ENCODE results near the gene B3GNT8.
A peak's percentile ranks its signal among the peaks of the same experiment; 100 is the strongest.

Gene B3GNT8

DNA sequence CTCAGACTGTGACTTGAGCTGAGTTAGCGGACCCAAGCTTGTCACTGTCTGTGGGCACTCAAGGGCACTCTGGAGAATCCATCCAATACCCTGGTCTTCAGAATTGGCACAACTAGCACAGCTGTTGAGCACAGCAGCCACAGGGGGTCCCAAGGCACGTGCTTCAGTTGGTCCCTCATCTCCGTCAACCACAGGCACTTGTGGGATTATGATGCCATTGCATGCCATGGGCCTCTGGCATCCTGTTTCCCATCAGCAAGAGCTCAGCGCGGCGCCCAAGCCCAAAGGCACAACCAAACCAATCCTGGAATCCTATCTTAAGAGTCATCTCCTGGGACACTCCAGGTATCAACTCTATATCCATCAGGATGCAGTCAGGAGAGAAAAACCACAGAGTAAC is 3.7 kb upstream of the B3GNT8 start:
- H3K9me3 ChIP-seq (ENCODE audit: control insufficient read depth, low read length): no peaks in the 10 kb centered on the region
- H3K18ac ChIP-seq (ENCODE audit: low read depth in 1 of 2, low read length in 2 of 2): no peak overlapping the region
- DNase-seq: no peak
- WGBS: 98% methylated on average over 5 of the region's 6 CpGs
- H3K14ac ChIP-seq (ENCODE audit: low read length in 2 of 2): no peak overlapping the region
- H2BK5ac ChIP-seq (ENCODE audit: low read depth, low read length, poor library complexity, severe bottlenecking): no peak overlapping the region
- H4K91ac ChIP-seq (ENCODE audit: low read length): no peak overlapping the region
- no peak overlapping the region for H3K27ac ChIP-seq (ENCODE audit: low read length, poor library complexity, severe bottlenecking)
- no peak overlapping the region for H2BK120ac ChIP-seq (ENCODE audit: low read depth, low read length)
- no peaks in the 10 kb centered on the region for H3K27me3 ChIP-seq (ENCODE audit: control insufficient read depth in 1 of 2, insufficient read depth in 1 of 2, low read length in 2 of 2)
- no peak overlapping the region for H3K4me3 ChIP-seq (ENCODE audit: insufficient read depth in 1 of 2, low read depth in 1 of 2, low read length in 2 of 2)
- H3K4ac ChIP-seq (ENCODE audit: low read depth in 1 of 2, low read length in 2 of 2): no peak overlapping the region
- no peak overlapping the region for H3K9ac ChIP-seq (ENCODE audit: low read length)
- H2AK5ac ChIP-seq (ENCODE audit: low read length, severe bottlenecking): no peak overlapping the region
- peaks cover 28 to 44% of the 10 kb centered on the region in 2 experiments for H3K36me3 ChIP-seq (ENCODE audit: control insufficient read depth in 1 of 2, insufficient read depth in 2 of 2, low read depth in 1 of 2, low read length in 2 of 2)
- H3K4me1 ChIP-seq (ENCODE audit: control insufficient read depth, insufficient read depth, low read depth, low read length): peaks cover 34% of the 10 kb centered on the region
- no peak overlapping the region for H4K8ac ChIP-seq (ENCODE audit: low read length)
- no peak overlapping the region for H2AFZ ChIP-seq (ENCODE audit: low read depth, low read length)
- peaks cover 10% of the 10 kb centered on the region for H3K79me1 ChIP-seq (replicated peaks; ENCODE audit: low read length, poor library complexity, severe bottlenecking)
- H2BK12ac ChIP-seq (ENCODE audit: low read length in 2 of 2): no peak overlapping the region
- H3K23ac ChIP-seq (ENCODE audit: low read length in 2 of 2): no peak overlapping the region
- H3K4me2 ChIP-seq (ENCODE audit: low read length, poor library complexity, severe bottlenecking): no peak overlapping the region
- no peak overlapping the region for H2BK15ac ChIP-seq (ENCODE audit: low read depth, poor library complexity, severe bottlenecking)

DNA sequence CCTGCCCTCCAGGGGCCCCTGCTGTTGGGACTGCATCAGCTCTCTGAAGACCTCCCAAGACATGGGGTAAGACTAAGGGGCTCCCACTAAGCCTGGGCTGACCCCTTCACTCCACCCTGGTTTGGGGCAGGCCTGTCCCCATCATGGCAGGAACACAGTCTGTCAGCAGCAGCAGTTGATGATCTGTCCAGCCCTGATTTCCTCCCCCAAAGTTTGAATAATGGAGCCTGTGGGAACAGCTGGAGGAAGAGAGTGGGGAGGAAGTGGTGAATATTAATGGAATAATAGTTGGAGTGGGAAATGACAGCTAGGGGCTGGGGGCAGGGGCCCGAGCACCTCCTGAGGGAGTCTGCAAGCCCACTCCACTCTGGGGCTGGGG is 1.3 kb upstream of the B3GNT8 start:
- peak overlapping the region; percentile 73 for H2AK5ac ChIP-seq (ENCODE audit: low read length, severe bottlenecking)
- H2BK120ac ChIP-seq (ENCODE audit: low read depth, low read length): peak overlapping the region; percentile 30
- H4K91ac ChIP-seq (ENCODE audit: low read length): no peak overlapping the region
- peak overlapping the region in 1 of 2 experiments; percentile 82 for H3K4me3 ChIP-seq (ENCODE audit: insufficient read depth in 1 of 2, low read depth in 1 of 2, low read length in 2 of 2)
- 81% methylated on average over 1 of the region's 1 CpG for WGBS
- peak overlapping the region; percentile 85 for H3K9ac ChIP-seq (ENCODE audit: low read length)
- H4K8ac ChIP-seq (ENCODE audit: low read length): peak overlapping the region; percentile 82
- peak overlapping the region; percentile 66 for H3K4me2 ChIP-seq (ENCODE audit: low read length, poor library complexity, severe bottlenecking)
- H3K4me1 ChIP-seq (ENCODE audit: control insufficient read depth, insufficient read depth, low read depth, low read length): peaks cover 34% of the 10 kb centered on the region
- no peak overlapping the region for H3K27ac ChIP-seq (ENCODE audit: low read length, poor library complexity, severe bottlenecking)
- peak overlapping the region; percentile 57 for H2BK15ac ChIP-seq (ENCODE audit: low read depth, poor library complexity, severe bottlenecking)
- H2BK5ac ChIP-seq (ENCODE audit: low read depth, low read length, poor library complexity, severe bottlenecking): no peak overlapping the region
- peak overlapping the region; percentile 32 to 38 for H2BK12ac ChIP-seq (ENCODE audit: low read length in 2 of 2)
- H3K36me3 ChIP-seq (ENCODE audit: control insufficient read depth in 1 of 2, insufficient read depth in 2 of 2, low read depth in 1 of 2, low read length in 2 of 2): peaks cover 48 to 59% of the 10 kb centered on the region in 2 experiments
- no peak overlapping the region for H3K14ac ChIP-seq (ENCODE audit: low read length in 2 of 2)
- H3K4ac ChIP-seq (ENCODE audit: low read depth in 1 of 2, low read length in 2 of 2): peak overlapping the region; percentile 49 to 69
- no peak for DNase-seq
- H3K23ac ChIP-seq (ENCODE audit: low read length in 2 of 2): peak overlapping the region in 1 of 2 experiments; percentile 53
- H3K79me1 ChIP-seq (replicated peaks; ENCODE audit: low read length, poor library complexity, severe bottlenecking): peaks cover 11% of the 10 kb centered on the region
- H3K9me3 ChIP-seq (ENCODE audit: control insufficient read depth, low read length): no peaks in the 10 kb centered on the region
- no peaks in the 10 kb centered on the region for H3K27me3 ChIP-seq (ENCODE audit: control insufficient read depth in 1 of 2, insufficient read depth in 1 of 2, low read length in 2 of 2)
- peak overlapping the region; percentile 48 to 89 for H3K18ac ChIP-seq (ENCODE audit: low read depth in 1 of 2, low read length in 2 of 2)
- no peak overlapping the region for H2AFZ ChIP-seq (ENCODE audit: low read depth, low read length)

DNA sequence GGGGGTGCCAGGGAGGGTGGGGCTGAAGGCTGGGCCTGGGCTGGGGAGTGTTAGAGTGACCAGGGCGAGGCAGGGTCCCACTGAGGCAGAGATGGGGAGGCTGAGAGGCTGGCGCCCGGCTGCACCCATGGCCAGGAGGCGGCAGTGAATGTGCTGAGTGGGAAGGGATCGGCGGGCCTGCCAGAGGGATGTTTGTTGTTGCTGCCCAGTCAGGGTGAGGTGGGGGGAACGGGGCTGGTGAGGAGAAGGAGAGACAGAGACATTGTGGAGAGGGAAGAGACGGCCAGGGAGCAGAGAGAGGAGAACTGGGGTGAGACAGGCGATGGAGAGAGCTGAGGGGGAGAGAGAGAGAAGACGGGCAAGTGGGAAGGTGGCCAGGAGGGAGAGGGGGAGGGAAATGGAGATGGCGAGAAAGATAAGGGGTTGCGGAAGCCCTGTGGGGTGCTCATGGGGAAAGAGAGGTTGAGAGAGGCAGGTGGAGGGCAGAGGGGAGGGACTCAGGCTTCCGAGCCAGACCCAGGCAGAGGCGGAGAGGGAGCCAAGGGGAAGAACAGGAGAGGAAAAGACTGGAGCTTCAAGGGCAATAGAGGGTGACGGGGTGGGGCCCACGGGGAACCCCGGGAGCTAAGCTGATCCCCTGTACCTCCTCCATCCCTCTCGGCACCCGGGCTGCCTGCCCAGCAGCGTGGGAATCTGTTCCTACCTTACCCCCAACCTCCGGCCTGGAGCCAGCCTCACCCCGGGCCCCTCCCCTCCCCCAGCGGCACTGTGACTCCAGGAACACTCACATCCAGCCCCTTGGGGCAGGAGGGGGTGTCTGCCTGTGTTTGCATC is 690 bp upstream of the B3GNT8 start:
- Histone ChIP-seq H2AFZ (ENCODE audit: low read depth, low read length) (no peak overlapping the region), H3K18ac (ENCODE audit: low read depth in 1 of 2, low read length in 2 of 2) (peak overlapping the region; percentile 48 to 89), H2BK12ac (ENCODE audit: low read length in 2 of 2) (peak overlapping the region; percentile 32 to 38), H3K36me3 (ENCODE audit: control insufficient read depth in 1 of 2, insufficient read depth in 2 of 2, low read depth in 1 of 2, low read length in 2 of 2) (peaks cover 47 to 57% of the 10 kb centered on the region in 2 experiments), H3K79me1 (replicated peaks; ENCODE audit: low read length, poor library complexity, severe bottlenecking) (peaks cover 8% of the 10 kb centered on the region), H2AK5ac (ENCODE audit: low read length, severe bottlenecking) (peak overlapping the region; percentile 73), H3K4me2 (ENCODE audit: low read length, poor library complexity, severe bottlenecking) (peak overlapping the region; percentile 66), H2BK15ac (ENCODE audit: low read depth, poor library complexity, severe bottlenecking) (peak overlapping the region; percentile 93), H3K4me3 (ENCODE audit: insufficient read depth in 1 of 2, low read depth in 1 of 2, low read length in 2 of 2) (peak overlapping the region in 1 of 2 experiments; percentile 82), H3K27ac (ENCODE audit: low read length, poor library complexity, severe bottlenecking) (peak overlapping the region; percentile 3), H3K27me3 (ENCODE audit: control insufficient read depth in 1 of 2, insufficient read depth in 1 of 2, low read length in 2 of 2) (no peaks in the 10 kb centered on the region), H3K14ac (ENCODE audit: low read length in 2 of 2) (peak overlapping the region in 1 of 2 experiments; percentile 29), H4K91ac (ENCODE audit: low read length) (peak overlapping the region; percentile 90), H3K23ac (ENCODE audit: low read length in 2 of 2) (peak overlapping the region in 1 of 2 experiments; percentile 53), H2BK120ac (ENCODE audit: low read depth, low read length) (peak overlapping the region; percentile 42), H3K9ac (ENCODE audit: low read length) (peak overlapping the region; percentile 85), H4K8ac (ENCODE audit: low read length) (peak overlapping the region; percentile 92), H3K4ac (ENCODE audit: low read depth in 1 of 2, low read length in 2 of 2) (peak overlapping the region; percentile 59 to 69), H3K4me1 (ENCODE audit: control insufficient read depth, insufficient read depth, low read depth, low read length) (peaks cover 34% of the 10 kb centered on the region), H2BK5ac (ENCODE audit: low read depth, low read length, poor library complexity, severe bottlenecking) (no peak overlapping the region), H3K9me3 (ENCODE audit: control insufficient read depth, low read length) (no peaks in the 10 kb centered on the region)
- no peak for DNase-seq
- WGBS: 14% methylated on average over 22 of the region's 23 CpGs

DNA sequence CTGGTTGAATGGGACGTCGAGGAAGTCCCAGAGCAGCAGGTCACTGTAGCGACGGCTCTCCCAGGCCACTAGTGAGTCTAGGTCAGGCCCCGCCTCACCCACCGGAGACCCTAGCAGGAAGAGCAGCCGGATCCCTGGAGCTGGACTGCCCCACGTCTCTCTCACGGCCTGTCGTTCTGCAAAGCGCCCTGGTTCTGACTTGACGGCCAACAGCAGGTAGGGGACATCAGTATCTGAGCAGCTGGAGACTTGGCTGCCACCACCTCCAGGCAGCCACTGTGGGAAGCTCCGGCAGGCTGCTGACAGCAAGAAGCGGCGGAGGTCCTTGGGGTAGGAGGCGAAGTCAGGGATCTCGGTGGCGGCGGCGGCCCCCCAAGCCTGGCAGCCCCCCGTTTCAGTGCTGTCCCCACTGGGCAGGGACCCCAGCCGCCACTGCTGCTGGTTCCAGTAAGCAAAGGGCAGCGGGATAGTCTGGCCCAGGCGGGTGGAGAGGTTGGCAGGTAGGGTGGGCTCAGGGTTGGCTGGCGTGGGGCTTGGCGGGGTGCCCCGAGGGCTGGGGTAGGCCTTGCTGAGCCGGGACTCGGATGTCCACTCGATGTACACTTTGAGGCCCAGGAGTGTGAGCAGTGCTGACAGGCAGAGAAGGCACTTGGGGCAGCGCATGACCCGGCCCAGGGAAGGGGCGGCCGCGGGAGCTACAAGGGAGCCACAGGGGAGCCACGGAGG is 895 bp downstream of the B3GNT8 start:
- Histone ChIP-seq H3K9ac (ENCODE audit: low read length) (peak overlapping the region; percentile 96), H2AFZ (ENCODE audit: low read depth, low read length) (no peak overlapping the region), H2BK120ac (ENCODE audit: low read depth, low read length) (no peak overlapping the region), H2AK5ac (ENCODE audit: low read length, severe bottlenecking) (no peak overlapping the region), H2BK12ac (ENCODE audit: low read length in 2 of 2) (peak overlapping the region in 1 of 2 experiments; percentile 15), H2BK5ac (ENCODE audit: low read depth, low read length, poor library complexity, severe bottlenecking) (no peak overlapping the region), H2BK15ac (ENCODE audit: low read depth, poor library complexity, severe bottlenecking) (peak overlapping the region; percentile 39), H3K14ac (ENCODE audit: low read length in 2 of 2) (no peak overlapping the region), H3K18ac (ENCODE audit: low read depth in 1 of 2, low read length in 2 of 2) (peak overlapping the region in 1 of 2 experiments; percentile 56), H4K8ac (ENCODE audit: low read length) (no peak overlapping the region), H3K4me1 (ENCODE audit: control insufficient read depth, insufficient read depth, low read depth, low read length) (peaks cover 34% of the 10 kb centered on the region), H3K4me2 (ENCODE audit: low read length, poor library complexity, severe bottlenecking) (peak overlapping the region; percentile 71), H3K4me3 (ENCODE audit: insufficient read depth in 1 of 2, low read depth in 1 of 2, low read length in 2 of 2) (peak overlapping the region in 1 of 2 experiments; percentile 92), H3K23ac (ENCODE audit: low read length in 2 of 2) (no peak overlapping the region), H3K36me3 (ENCODE audit: control insufficient read depth in 1 of 2, insufficient read depth in 2 of 2, low read depth in 1 of 2, low read length in 2 of 2) (peaks cover 47 to 57% of the 10 kb centered on the region in 2 experiments), H3K27ac (ENCODE audit: low read length, poor library complexity, severe bottlenecking) (no peak overlapping the region), H3K9me3 (ENCODE audit: control insufficient read depth, low read length) (no peaks in the 10 kb centered on the region), H3K79me1 (replicated peaks; ENCODE audit: low read length, poor library complexity, severe bottlenecking) (peaks cover 6% of the 10 kb centered on the region), H3K27me3 (ENCODE audit: control insufficient read depth in 1 of 2, insufficient read depth in 1 of 2, low read length in 2 of 2) (no peaks in the 10 kb centered on the region), H4K91ac (ENCODE audit: low read length) (no peak overlapping the region), H3K4ac (ENCODE audit: low read depth in 1 of 2, low read length in 2 of 2) (peak overlapping the region; percentile 1 to 64)
- 92% methylated on average over 33 of the region's 36 CpGs for WGBS
- no peak for DNase-seq

All from mesenchymal stem cell (in vitro differentiated cells and primary cell).